ENCODE measurements around the gene ADAMTS16.
A peak's percentile ranks its signal among the peaks of the same experiment; 100 is the strongest.

ADAMTS16 gene

DNA sequence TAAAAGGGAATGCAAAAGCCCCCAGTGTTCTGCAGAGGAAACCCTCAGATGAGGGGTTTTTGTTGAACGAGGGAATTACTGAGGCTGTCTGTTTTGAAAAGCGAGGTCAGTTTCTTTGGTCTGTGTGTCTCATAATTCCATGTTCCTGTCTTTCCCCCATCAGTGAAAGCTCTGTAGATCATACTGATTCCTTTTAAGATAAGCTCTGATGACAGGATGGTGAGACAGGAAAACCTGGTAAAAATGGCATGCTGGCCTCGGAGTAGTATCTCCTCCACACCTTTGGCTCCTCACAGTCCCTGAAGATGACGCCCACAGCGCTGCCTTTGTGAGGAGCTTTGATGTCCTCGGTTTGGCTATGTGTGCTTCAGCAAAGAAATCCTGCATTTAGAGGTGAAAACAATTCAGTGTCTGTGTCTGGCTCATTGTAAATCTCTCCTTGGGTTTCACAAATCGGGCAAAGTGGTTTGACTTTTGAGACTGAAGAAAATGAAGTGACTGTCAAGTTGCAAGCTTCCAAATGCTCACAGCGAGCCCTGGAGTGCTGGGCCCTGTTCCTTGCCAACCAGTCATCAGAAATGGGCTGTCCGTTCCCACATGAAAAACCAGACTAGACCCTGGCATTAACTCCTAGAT lies 157.4 kb downstream of the ADAMTS16 start:
- no peak for TF ChIP-seq CTCF (conservative IDR thresholded peaks at IDR 0.05; ENCODE audit: control insufficient read depth, insufficient read depth, low read depth, low read length)
- no peak for DNase-seq (ENCODE audit: low read depth)
- no peak overlapping the region for H3K4me3 ChIP-seq (ENCODE audit: control insufficient read depth, low read depth, low read length)

DNA sequence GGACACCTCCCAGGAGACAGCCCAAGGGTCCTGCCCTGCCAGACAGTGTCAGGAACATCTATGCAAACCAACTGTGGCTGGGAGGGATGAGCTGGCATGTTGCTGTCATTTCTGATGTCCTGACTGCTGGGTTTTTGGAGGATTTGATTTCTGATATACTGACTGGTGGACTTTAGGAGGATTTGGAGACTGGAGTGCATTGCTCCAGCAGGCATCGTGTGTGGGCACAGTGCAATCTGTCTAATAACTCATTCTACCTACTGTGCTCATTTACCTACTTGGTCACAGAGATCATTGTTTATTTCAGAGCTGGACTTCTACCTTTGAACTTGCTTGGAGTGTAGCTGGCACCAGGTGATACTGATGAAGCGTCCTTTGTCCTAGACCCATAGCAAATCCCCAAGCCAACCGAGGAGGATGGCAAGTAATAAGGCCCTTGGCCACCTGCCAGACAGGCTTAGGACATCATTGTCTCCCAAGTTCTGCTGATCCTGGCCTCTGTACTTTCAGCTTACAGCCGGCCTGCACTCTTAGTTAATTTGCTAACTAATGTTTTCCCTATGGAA lies 158.0 kb downstream of the ADAMTS16 start:
- TF ChIP-seq CTCF (conservative IDR thresholded peaks at IDR 0.05; ENCODE audit: control insufficient read depth, insufficient read depth, low read depth, low read length): no peak
- no peak for DNase-seq (ENCODE audit: low read depth)
- no peak overlapping the region for H3K4me3 ChIP-seq (ENCODE audit: control insufficient read depth, low read depth, low read length)

DNA sequence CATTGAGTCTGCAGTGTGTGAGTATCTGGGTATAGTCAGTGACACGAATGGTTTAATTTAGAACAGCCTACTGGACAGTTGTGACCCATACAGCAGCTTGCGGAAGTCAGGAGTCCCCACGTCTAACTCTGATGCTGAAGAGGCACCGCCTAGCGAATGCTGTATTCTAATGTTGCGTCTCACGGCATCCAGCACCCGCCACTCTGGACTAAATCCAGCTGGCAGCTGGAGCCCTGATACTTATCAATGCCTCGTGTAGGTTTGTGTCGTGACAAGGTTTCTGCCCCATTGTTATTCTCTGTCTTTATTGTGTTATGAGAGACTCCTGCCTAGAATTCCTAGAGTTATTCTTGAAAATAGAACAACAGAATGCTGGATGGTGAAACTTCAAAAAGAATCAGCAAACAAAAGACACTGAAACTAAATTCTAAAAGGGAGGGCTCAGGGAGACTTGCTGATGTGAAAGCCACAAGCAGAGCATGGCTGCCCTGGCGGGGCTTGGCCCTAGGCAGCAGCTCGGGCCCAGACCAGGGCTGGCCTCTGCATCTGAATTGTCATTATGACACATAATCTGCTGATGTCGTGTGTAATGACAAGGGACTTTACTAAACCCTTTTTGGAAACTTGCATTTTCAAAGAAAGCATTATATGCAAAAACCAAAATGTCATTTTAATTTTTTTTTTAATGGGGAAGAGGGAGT lies 158.9 kb downstream of the ADAMTS16 start:
- H3K4me3 ChIP-seq (ENCODE audit: control insufficient read depth, low read depth, low read length): no peak overlapping the region
- no peak for TF ChIP-seq CTCF (conservative IDR thresholded peaks at IDR 0.05; ENCODE audit: control insufficient read depth, insufficient read depth, low read depth, low read length)
- DNase-seq (ENCODE audit: low read depth): no peak

- TF ChIP-seq CTCF (conservative IDR thresholded peaks at IDR 0.05; ENCODE audit: control insufficient read depth, insufficient read depth, low read depth, low read length): no peak
- no peak overlapping the region for H3K4me3 ChIP-seq (ENCODE audit: control insufficient read depth, low read depth, low read length)
- no peak for DNase-seq (ENCODE audit: low read depth)
Observed at GRCh38 chr5:5301176-5301575, 161.0 kb downstream of the ADAMTS16 start.

- peak; percentile 48 for DNase-seq (ENCODE audit: low read depth)
- H3K4me3 ChIP-seq (ENCODE audit: control insufficient read depth, low read depth, low read length): no peak overlapping the region
- TF ChIP-seq CTCF (conservative IDR thresholded peaks at IDR 0.05; ENCODE audit: control insufficient read depth, insufficient read depth, low read depth, low read length): no peak
Observed at GRCh38 chr5:5302201-5302600, 162.1 kb downstream of the ADAMTS16 start.

DNA sequence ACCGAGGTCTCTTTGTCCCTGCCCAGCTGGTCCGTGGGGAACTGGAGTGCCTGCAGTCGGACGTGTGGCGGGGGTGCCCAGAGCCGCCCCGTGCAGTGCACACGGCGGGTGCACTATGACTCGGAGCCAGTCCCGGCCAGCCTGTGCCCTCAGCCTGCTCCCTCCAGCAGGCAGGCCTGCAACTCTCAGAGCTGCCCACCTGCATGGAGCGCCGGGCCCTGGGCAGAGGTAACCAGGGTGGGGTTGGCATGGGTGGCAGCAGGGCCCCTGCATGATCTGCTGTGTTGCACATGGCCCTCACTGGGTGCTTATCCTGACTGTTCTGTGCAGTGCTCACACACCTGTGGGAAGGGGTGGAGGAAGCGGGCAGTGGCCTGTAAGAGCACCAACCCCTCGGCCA lies 163.1 kb downstream of the ADAMTS16 start:
- H3K4me3 ChIP-seq (ENCODE audit: control insufficient read depth, low read depth, low read length): no peak overlapping the region
- DNase-seq (ENCODE audit: low read depth): no peak
- no peak for TF ChIP-seq CTCF (conservative IDR thresholded peaks at IDR 0.05; ENCODE audit: control insufficient read depth, insufficient read depth, low read depth, low read length)
